ENCODE data around the gene MARF1.

DNA sequence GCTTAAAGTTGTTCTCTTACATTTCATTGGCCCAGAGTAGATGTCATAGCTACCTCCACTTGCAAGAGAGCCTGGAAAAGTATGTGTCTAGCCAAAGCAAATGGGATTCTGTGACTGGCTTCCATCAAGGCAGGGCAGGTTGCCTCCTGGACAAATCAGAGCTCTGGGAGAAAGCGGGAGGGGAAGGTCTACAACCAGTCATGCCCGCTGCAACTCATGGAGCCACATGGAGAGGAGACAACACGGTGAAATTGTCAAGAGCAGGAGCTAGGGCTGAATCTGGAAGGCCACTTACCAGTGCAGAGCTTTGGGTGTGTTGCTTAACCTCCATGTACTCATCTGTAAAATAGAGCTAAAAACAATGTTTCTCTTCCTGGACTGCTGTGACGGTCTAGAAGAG lies 83.8 kb downstream of the MARF1 start:
- TF ChIP-seq YY1 (IDR thresholded peaks at IDR 0.05; ENCODE audit: insufficient read depth, insufficient read length) (no peak), ZNF274 (IDR thresholded peaks at IDR 0.05; ENCODE audit: low read depth, low read length) (no peak), SUZ12 (IDR thresholded peaks at IDR 0.05; ENCODE audit: extremely low read depth, insufficient read depth, insufficient read length) (no peak)

Measured in NT2/D1 (cell line).